Left ventricle myocardium superior (tissue), 1 donor: ENCODE measurements around the gene PGM2. TPM values are rescaled to one million over a fixed set of nuclear protein-coding genes. Genes with fewer than 3 reads are reported as not detected.

Source experiments
- ATAC-seq: fragments of 200-7000 bp; cut with Tn5 transposase; one replicate; pipeline ENCODE4 v1.9.1; 2020; ENCODE audit warnings: mild to moderate bottlenecking, moderate library complexity
- DNase-seq: peaks from one replicate; pipeline ENCODE4 v3.0.0-alpha.2; 2020
- intact Hi-C: fragments of 100-400 bp; cut with micrococcal nuclease; formaldehyde crosslinking; loops from one replicate; pipeline ENCODE4 v1.11.0; 2022
- total RNA-seq: library from RNA; stranded (reverse); fragmentation: NEBNext Ultra II Directional; extraction: Animal tissue kit (Norgen Biotek cat#: 25700); gene quantifications from one replicate; pipeline ENCODE4 v1.2.1, GENCODE V29; 2021
- donor health status: DM: no; HTN: yes; CAD: no; lungs with severe emphysema.

PGM2 gene
- total RNA-seq, 1 donor from 2014 or later = 12.8 TPM

- intact Hi-C loops = no loop called here
- no peak for DNase-seq
- no peak for ATAC-seq
Observed at GRCh38 chr4:37847311-37847884, 20.9 kb downstream of the PGM2 start.

DNA sequence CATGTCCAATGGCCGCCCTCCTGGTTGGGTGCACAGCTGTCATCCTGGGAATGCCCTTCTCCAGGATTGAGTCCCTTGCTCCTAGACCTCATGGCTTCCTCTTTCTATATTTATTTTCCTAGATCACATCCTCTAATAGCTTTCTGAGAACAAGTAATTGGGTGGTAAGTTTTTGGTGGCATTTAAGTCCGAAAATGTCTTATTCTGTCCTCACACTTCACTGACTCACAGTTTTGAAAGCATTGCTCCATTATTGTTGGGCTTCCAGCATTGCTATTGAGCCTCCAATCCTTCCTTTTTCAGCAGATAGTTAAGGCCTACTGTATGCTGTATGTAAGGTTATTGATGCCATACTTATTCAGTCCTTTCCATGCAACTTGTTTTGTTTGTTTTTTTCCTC lies 25.9 kb downstream of the PGM2 start:
- ATAC-seq = no peak
- DNase-seq = no peak
- intact Hi-C loops = no loop called here

GRCh38 chr4:37858112-37858511 lies 31.6 kb downstream of the PGM2 start:
- ATAC-seq (no peak), DNase-seq (no peak)
- intact Hi-C loops = no loop called here

GRCh38 chr4:37858872-37859271 lies 32.4 kb downstream of the PGM2 start:
- intact Hi-C loops = no loop called here

GRCh38 chr4:37860266-37860665 lies 33.8 kb downstream of the PGM2 start:
- intact Hi-C loops = no loop called here
- DNase-seq (no peak), ATAC-seq (no peak)

More at GRCh38 chr4:37858872-37859271, 32.4 kb downstream of the PGM2 start:
- no peak for DNase-seq
- no peak for ATAC-seq

GRCh38 chr4:37862961-37863360 lies 36.5 kb downstream of the PGM2 start:
- intact Hi-C loops = no loop called here
- DNase-seq (no peak), ATAC-seq (no peak)

DNA sequence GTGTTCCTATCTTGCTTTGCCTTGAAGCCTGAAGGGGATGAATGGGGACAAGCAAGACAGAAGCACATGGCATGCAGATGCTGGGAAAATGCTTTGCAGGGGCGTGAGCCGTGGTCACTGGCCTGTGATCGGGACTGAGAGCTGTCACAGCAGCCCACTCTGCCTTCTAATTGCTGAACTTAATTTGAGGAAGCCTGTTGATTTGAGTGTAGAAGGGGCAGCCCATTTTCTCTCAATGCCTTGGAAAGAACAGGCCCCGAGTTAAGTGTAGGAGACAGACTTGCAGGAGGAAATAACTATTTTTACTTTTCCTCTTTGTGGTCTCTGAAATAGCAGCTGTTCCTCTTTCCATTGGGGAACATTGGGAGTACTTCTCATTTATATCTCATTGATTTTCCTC lies 38.3 kb downstream of the PGM2 start:
- ATAC-seq (peak; percentile 43), DNase-seq (no peak)
- intact Hi-C loops = no loop called here

GRCh38 chr4:37865450-37865849 lies 39.0 kb downstream of the PGM2 start:
- no peak for DNase-seq
- ATAC-seq = peak; percentile 82
- intact Hi-C loops = no loop called here

- intact Hi-C loops = no loop called here
- ATAC-seq = no peak
- no peak for DNase-seq
Observed at GRCh38 chr4:37867102-37867501, 40.6 kb downstream of the PGM2 start.

DNA sequence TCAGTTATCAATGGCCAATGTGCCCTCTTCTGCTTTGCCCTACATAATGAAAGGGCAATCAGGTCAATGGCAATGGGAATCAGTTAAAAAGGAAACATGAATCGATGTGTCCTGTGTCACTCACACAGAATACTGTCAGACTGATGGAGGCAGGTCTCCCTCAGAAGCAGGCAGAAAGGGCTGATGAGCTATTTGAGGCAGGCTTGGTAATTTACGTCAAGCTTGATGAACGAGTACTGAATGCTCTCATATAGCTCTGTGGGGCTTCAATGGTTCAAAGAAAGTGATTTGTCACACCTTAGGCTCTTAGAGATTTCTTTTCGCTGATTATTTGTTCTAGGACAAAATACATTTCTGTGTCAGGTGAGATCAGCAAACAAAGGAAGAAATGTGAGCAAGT lies 41.8 kb downstream of the PGM2 start:
- intact Hi-C loops = no loop called here
- no peak for ATAC-seq
- DNase-seq = no peak

GRCh38 chr4:37872310-37872988 lies 46.0 kb downstream of the PGM2 start:
- no peak for ATAC-seq
- intact Hi-C loops = no loop called here

DNA sequence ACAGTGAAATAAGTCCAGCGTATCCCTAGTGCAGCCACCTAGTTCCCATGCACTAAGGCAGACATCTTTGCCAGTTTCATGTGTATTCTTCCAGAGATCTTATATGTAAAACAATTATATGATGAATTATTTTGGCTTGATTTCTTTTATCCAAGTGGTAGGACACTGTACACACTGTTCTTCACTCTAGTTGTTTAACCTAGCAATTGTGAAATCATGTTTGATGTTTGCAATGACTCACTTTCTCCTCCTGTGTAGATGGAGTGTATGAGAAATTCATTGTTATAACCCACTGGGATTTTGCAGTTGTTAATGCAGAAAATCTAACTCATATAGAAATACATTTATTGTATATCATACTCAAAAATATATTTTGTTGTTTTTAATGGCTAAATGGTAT lies 46.9 kb downstream of the PGM2 start:
- intact Hi-C loops = no loop called here
- no peak for DNase-seq
- peak; percentile 70 for ATAC-seq

More at GRCh38 chr4:37872310-37872988, 46.0 kb downstream of the PGM2 start:
- DNase-seq = no peak

GRCh38 chr4:37876156-37876555 lies 49.7 kb downstream of the PGM2 start:
- no peak for ATAC-seq
- intact Hi-C loops = no loop called here
- no peak for DNase-seq

- DNase-seq = no peak
- intact Hi-C loops = no loop called here
- no peak for ATAC-seq
Observed at GRCh38 chr4:37879365-37879764, 52.9 kb downstream of the PGM2 start.

GRCh38 chr4:37881811-37882210 lies 55.3 kb downstream of the PGM2 start:
- intact Hi-C loops = loop anchor here (10.0 kb wide), 1 partner anchor 153 kb away; no protein-coding TSS in a partner anchor
- ATAC-seq (no peak), DNase-seq (no peak)

DNA sequence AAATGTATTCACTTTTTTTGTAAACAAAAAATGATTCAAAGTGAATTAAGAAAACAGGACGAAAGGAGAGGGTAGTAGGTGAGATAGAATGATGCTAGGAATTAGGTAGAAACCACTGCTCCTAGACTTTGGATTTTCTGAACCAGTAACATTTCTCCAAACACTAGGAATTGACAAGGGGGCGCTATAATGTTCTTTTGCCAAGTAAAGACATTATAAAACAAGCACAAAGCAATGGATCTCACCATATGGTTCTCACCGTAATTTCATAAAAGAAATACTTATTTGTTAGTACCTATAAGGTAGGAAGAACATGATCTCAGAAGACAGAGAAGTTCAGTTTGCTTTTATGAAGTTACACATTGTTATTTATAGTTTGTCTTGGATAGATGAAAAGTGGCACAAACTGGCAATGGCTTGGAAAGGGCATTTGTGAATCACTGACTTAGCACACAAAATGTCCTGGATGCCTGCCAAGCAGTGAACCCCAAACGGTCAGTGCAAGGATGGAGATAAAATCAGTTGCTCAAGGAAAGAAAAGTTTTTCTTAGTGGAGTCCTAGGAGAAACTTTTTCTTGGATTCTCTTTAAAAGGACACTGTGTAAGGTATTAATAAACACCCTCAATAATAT lies 56.3 kb downstream of the PGM2 start:
- intact Hi-C loops = loop anchor here (10.0 kb wide), 1 partner anchor 152 kb away; no protein-coding TSS in a partner anchor
- DNase-seq (no peak), ATAC-seq (no peak)

- intact Hi-C loops = loop anchor here (10.0 kb wide), 1 partner anchor 150 kb away; no protein-coding TSS in a partner anchor
- DNase-seq = no peak
- peak; percentile 84 for ATAC-seq
Observed at GRCh38 chr4:37884855-37885487, 58.5 kb downstream of the PGM2 start.

DNA sequence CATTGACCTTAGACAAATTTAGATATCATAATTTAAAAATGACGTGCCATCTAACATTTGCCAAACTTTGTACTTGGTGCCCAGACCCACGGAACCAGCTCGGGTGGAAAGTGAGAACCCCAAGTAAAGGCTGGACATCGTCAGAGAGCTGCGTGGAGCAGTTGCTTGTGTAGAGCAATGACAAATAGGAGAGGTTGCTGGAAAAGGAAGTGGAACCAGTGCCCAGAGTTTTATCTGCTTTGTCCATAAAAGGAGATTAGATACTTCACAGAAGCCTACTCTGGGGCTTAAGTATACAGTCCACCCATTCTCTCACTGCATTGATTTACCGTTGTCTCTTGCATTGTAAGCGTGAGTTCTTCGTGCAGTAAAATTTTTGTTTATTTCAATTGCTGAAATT lies 59.0 kb downstream of the PGM2 start:
- peak; percentile 75 for ATAC-seq
- intact Hi-C loops = loop anchor here (10.0 kb wide), 1 partner anchor 149 kb away; no protein-coding TSS in a partner anchor
- no peak for DNase-seq

- DNase-seq (peak; percentile 90), ATAC-seq (peak; percentile 91)
- intact Hi-C loops = loop anchor here (10.0 kb wide), 1 partner anchor 145 kb away; no protein-coding TSS in a partner anchor
Observed at GRCh38 chr4:37889849-37890800, 63.6 kb downstream of the PGM2 start.
